Astrocyte of the spinal cord (primary cell): ENCODE measurements around the gene DAP.

ENCODE experiments used
- DNase-seq: peaks from one replicate; pipeline ENCODE4 v3.0.0; 2011; ENCODE audit warnings: low read depth, low spot score
- H3K4me3 ChIP-seq: 2 replicates; pipeline ENCODE4 v1.5.1; 2011; ENCODE audit warnings: low read depth, mild to moderate bottlenecking, low read length, moderate library complexity
- CTCF ChIP-seq: IDR thresholded peaks from 2 replicates; pipeline ENCODE4 v1.5.1; 2012; ENCODE audit warnings: low read depth, mild to moderate bottlenecking, low read length, inconsistent platforms
- in situ Hi-C: cut with HindIII; loops from 2 replicates; pipeline ENCODE4 v1.10.0; 2017; ENCODE audit warnings: low sequenced_read_pairs

Gene DAP

DNA sequence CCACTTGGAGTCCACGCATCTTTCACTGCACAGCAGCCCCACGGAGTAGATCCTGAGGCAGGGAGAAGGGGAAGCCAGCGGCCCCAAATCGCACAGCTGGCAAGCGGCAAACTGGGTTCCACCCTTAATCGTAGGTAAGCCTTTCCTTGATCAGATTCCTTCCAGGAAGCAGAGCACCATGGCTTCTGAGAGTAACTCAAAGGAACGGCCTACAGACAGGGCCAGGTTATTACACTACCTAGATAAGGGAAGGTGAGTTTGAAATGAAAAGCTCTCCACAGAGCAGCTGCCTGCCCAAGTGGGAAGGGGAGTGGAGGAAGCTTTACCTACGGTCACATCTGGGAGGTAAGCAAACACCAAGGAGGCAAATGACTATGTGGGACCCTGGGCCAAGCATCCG is 7.9 kb downstream of the DAP start:
- no peak for DNase-seq
- in situ Hi-C loops, result no loop called here
- TF ChIP-seq CTCF, result no peak
- H3K4me3 ChIP-seq, result no peak overlapping the region

- in situ Hi-C loops, result no loop called here
- DNase-seq, result no peak
- no peak for TF ChIP-seq CTCF
- H3K4me3 ChIP-seq, result no peak overlapping the region
Observed at GRCh38 chr5:10752451-10752850, 8.6 kb downstream of the DAP start.

- DNase-seq, result no peak
- H3K4me3 ChIP-seq, result no peak overlapping the region
- no peak for TF ChIP-seq CTCF
- in situ Hi-C loops, result no loop called here
Observed at GRCh38 chr5:10750909-10751308, 10.1 kb downstream of the DAP start.

DNA sequence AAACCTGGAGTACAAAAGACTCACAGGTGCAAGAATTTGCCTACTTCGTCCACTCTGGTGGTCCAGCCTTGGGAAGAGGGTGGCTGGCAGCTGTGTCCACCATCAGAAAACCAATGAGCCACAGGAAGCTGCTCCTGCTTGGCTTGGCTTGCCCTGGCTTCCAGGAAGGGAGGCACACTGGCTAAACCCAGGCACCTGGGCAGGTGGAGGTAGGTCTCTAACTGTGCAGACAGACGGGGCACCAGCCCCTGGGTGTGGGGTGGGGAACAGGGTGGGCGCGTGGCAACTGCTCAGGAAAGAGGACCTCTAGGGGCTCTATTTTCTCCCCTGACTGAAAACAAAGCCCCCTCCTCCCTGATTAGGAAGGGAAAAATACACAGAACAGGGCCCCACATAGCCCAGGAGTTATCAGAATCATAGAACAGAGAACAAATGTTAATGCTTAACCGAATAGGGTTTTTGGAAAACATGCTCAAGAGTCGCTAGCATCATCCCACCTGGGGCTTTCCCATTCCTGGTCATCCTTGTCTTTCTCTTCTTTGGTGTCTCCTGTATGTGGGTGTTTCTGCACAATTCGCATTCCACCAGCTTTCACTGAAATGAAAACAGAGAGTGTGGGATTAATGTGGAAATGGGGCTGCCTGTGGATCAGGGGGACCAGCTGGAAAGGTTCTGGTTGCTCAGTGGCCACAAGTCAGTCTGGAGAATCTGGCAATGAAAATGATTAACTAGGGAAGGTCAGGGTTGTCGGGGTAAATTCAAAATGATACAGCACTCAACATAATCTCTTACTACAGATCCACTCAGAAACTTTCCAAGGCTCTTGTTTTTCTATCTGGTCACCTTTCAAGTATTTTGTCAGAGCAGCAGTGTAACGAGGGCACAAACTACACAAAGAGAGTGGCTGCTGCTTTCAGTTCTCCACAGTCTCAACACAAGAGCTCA is 13.1 kb downstream of the DAP start:
- no peak overlapping the region for H3K4me3 ChIP-seq
- no peak for TF ChIP-seq CTCF
- DNase-seq, result no peak
- in situ Hi-C loops, result no loop called here

DNA sequence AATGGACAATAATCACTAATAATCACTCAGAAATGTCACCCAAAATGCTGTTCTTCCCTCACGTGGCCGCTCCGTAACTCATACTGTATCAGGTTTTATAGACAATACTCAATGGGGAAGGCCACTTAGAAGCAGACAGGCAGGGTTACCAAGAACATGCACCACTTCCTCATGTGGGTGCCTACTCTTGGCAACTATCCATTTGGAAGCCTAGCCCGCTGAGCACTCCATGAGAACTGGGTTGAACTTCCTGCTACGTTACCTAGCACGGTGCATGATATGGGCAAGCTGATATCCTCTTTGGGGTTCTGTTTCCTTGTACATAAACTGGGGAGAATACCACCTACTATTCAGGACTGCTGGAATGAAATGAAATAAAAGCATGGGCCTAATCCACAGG is 14.3 kb downstream of the DAP start:
- no peak for DNase-seq
- TF ChIP-seq CTCF, result no peak
- in situ Hi-C loops, result no loop called here
- H3K4me3 ChIP-seq, result no peak overlapping the region

GRCh38 chr5:10745133-10745532 is 15.9 kb downstream of the DAP start:
- no peak for TF ChIP-seq CTCF
- no peak for DNase-seq
- in situ Hi-C loops, result no loop called here
- H3K4me3 ChIP-seq, result no peak overlapping the region
